Neuron (in vitro differentiated cells): Measurements from ENCODE around the gene ZNF543.
"Not testable (repeated sequence)": the region's sequence is repeated elsewhere in the genome, so short reads cannot be mapped to it uniquely, and the experiment has no call there.

ENCODE experiments used
- H2AFZ ChIP-seq: one replicate; pipeline ENCODE4 v1.6.1; 2013; ENCODE audit warnings: low read depth, mild to moderate bottlenecking, inconsistent platforms, low read length, moderate library complexity
- H3K27me3 ChIP-seq: one replicate; pipeline ENCODE4 v1.6.1; 2013; ENCODE audit warnings: low read length; ENCODE audit not compliant: insufficient read depth
- H3K36me3 ChIP-seq: one replicate; pipeline ENCODE4 v1.6.1; 2013; ENCODE audit warnings: low read length; ENCODE audit not compliant: insufficient read depth
- H3K4me1 ChIP-seq: one replicate; pipeline ENCODE4 v1.6.1; 2013; ENCODE audit warnings: low read length; ENCODE audit not compliant: insufficient read depth
- H3K4me3 ChIP-seq: 2 replicates; pipeline ENCODE4 v1.5.1; 2013; ENCODE audit warnings: mild to moderate bottlenecking, low read length, moderate library complexity
- H3K9me3 ChIP-seq: one replicate; pipeline ENCODE4 v1.6.1; 2013; ENCODE audit warnings: low read length

Gene ZNF543

GRCh38 chr19:57320180-57321084 lies at the start of gene ZNF543:
Gene ZNF543, plus strand, starts transcription at chr19:57320472. Its CDS starts 382 bp downstream, at chr19:57320854.
- Histone ChIP-seq H2AFZ (peak within 1 kb of the TSS; percentile 81), H3K27me3 (no peaks in the 10 kb centered on the region), H3K9me3 (no peaks in the 10 kb centered on the region), H3K36me3 (peaks cover 20% of the 10 kb centered on the region), H3K4me3 (peak within 1 kb of the TSS; percentile 84), H3K4me1 (peaks cover 17% of the 10 kb centered on the region)

- H2AFZ ChIP-seq = no peak overlapping the region
- no peaks in the 10 kb centered on the region for H3K9me3 ChIP-seq
- no peaks in the 10 kb centered on the region for H3K27me3 ChIP-seq
- H3K4me3 ChIP-seq = no peak overlapping the region
- H3K36me3 ChIP-seq = peaks cover 3% of the 10 kb centered on the region
- H3K4me1 ChIP-seq = peaks cover 9% of the 10 kb centered on the region
Measured at GRCh38 chr19:57271280-57271679, 49.0 kb upstream of the ZNF543 start.

DNA sequence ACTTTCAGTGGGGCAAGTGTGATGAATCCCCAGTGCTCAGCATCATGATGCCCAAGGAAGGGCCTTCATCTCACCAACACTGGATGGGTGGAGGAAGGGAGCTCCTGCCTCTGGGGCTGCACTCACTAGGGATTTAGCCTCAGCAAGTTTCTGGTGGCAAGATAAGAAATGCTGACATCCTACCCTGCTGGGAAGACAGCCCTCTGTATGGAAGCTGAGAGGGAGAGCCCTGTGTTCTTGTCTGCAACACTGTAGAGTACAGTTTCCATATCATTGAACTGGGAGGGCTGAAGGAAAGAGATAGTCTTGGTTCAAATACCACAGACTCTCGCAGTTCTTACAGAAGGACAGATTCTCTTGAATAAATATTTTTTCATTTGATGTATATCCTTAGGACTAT lies 47.3 kb upstream of the ZNF543 start:
- no peaks in the 10 kb centered on the region for H3K27me3 ChIP-seq
- no peak overlapping the region for H3K4me3 ChIP-seq
- no peaks in the 10 kb centered on the region for H3K4me1 ChIP-seq
- no peak overlapping the region for H2AFZ ChIP-seq
- no peaks in the 10 kb centered on the region for H3K9me3 ChIP-seq
- H3K36me3 ChIP-seq = peaks cover 3% of the 10 kb centered on the region

DNA sequence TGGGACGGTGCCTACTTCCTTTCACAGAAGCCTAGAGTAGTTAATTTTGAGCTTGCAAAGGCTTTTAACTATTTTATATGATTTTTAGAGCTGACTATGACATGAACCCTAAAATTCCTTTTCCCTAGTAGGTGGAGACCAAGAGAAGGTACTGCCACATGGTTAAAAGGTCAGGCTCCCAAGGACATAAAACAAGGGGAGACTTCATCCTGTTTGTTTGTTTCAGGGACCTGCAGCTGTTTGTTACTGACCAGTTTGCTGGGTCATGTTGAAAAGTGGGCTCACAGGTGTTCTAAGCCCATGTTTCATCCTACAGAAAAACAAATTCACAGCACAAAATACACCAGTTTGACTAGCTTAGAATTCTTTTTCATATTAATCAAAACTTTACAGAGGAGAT lies 43.8 kb upstream of the ZNF543 start:
- Histone ChIP-seq H3K9me3 (no peaks in the 10 kb centered on the region), H3K4me1 (peaks cover 9% of the 10 kb centered on the region), H3K27me3 (no peaks in the 10 kb centered on the region), H3K4me3 (no peak overlapping the region), H2AFZ (no peak overlapping the region), H3K36me3 (peaks cover 3% of the 10 kb centered on the region)

GRCh38 chr19:57278481-57278880 lies 41.8 kb upstream of the ZNF543 start:
- H3K4me3 ChIP-seq = not testable (repeated sequence)
- Histone ChIP-seq H3K36me3 (peaks cover 20% of the 10 kb centered on the region), H3K4me1 (peaks cover 18% of the 10 kb centered on the region)

GRCh38 chr19:57279418-57280164 lies 40.7 kb upstream of the ZNF543 start:
- peak overlapping the region; percentile 63 for H3K4me3 ChIP-seq
- H3K36me3 ChIP-seq = peaks cover 27% of the 10 kb centered on the region
- H2AFZ ChIP-seq = peak overlapping the region; percentile 58
- no peaks in the 10 kb centered on the region for H3K27me3 ChIP-seq
- peaks cover 18% of the 10 kb centered on the region for H3K4me1 ChIP-seq
- no peaks in the 10 kb centered on the region for H3K9me3 ChIP-seq

More at GRCh38 chr19:57278481-57278880, 41.8 kb upstream of the ZNF543 start:
- H3K27me3 ChIP-seq, H2AFZ ChIP-seq, H3K9me3 ChIP-seq: not testable (repeated sequence)

DNA sequence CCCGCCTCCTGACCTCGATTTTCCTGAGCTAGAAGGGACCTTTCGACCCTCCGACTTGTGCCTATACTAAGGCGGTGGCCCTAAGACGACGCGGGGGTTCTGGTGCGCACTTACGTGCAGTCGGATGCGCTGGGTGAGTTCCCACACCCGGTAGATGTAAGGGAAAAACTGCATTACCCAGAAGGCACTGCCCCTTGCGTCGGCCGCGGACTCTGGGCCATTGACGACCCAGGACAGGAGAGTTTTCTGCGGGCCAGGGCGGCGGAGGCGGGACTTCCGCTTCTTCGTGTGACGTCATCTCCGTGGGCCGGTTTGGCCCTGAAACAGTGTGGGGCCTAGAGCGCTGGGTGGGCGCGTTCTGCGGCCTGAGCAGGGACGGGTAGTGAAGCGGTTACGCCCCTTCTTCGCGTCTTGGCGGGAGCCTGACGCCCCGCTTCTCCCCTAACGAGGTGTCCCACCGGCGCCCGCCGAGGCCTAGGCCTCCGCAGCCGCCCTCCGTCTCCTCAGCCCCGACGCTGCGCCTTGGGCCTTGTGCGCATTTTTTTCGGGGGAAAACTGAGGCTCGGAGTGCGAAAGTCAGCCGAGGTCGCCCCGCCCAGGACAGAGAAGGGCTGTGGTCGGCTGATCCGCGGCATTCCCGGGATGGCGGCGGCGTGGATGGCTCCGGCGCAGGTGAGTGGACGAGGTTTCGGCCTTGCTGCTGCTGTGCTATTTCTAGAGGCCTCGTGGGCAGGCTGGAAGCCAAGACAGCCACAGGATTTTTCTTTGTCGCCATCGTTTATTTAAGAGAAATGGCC lies 39.9 kb upstream of the ZNF543 start, which contains the start of gene ZNF460:
Gene ZNF460, plus strand, starts transcription at position 321 of the 797 bp plus-strand sequence. Its CDS starts 322 bp downstream, at position 643.
- H3K36me3 ChIP-seq = peaks cover 31% of the 10 kb centered on the region
- H3K4me3 ChIP-seq = peak within 1 kb of the TSS; percentile 63

GRCh38 chr19:57280962-57281400 lies 39.3 kb upstream of the ZNF543 start:
- H2AFZ ChIP-seq = no peak overlapping the region
- H3K4me3 ChIP-seq = peak overlapping the region; percentile 63
- peaks cover 2% of the 10 kb centered on the region for H3K9me3 ChIP-seq
- no peaks in the 10 kb centered on the region for H3K27me3 ChIP-seq
- peaks cover 18% of the 10 kb centered on the region for H3K4me1 ChIP-seq
- H3K36me3 ChIP-seq = peaks cover 38% of the 10 kb centered on the region

More for the DNA sequence above, 39.9 kb upstream of the ZNF543 start, which contains the start of gene ZNF460:
- Histone ChIP-seq H2AFZ (peak within 1 kb of the TSS; percentile 58), H3K9me3 (no peaks in the 10 kb centered on the region), H3K27me3 (no peaks in the 10 kb centered on the region), H3K4me1 (peaks cover 18% of the 10 kb centered on the region)

DNA sequence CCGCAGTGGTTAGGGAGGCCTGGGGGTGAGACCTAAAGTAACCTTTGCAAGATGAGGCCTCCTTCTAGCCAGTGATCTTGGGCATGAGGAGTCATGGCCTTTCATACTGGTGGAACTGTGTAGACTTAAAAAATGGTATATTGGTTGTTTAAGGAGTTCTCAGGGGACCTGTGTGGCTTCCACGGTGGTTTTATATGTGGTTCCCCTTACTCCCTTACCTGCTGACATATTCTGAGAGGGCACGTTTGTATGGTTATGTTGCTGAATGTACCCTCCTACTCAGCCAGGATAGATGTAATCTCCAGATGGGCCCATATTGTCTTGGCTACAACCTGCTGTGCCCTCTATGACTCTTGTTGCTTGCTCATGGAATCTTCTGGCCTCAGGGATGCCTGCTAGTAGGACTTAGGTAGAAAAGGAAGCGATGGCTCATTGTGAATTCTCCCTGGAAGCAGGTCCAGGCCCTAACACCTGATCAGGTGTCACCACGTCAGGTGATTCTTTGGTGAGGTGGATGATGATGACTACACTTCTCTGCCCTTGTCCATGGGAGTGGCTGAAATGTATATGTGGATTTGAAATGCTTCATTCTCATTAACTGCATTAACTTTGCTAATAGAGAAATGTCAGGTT lies 38.1 kb upstream of the ZNF543 start:
- no peak overlapping the region for H2AFZ ChIP-seq
- peaks cover 49% of the 10 kb centered on the region for H3K36me3 ChIP-seq
- peaks cover 18% of the 10 kb centered on the region for H3K4me1 ChIP-seq
- H3K4me3 ChIP-seq = peak overlapping the region; percentile 63
- H3K9me3 ChIP-seq = peaks cover 6% of the 10 kb centered on the region
- no peaks in the 10 kb centered on the region for H3K27me3 ChIP-seq

- H3K4me3 ChIP-seq = no peak overlapping the region
- H3K27me3 ChIP-seq = no peaks in the 10 kb centered on the region
- no peak overlapping the region for H2AFZ ChIP-seq
- H3K4me1 ChIP-seq = no peaks in the 10 kb centered on the region
- H3K9me3 ChIP-seq = peaks cover 52% of the 10 kb centered on the region
- H3K36me3 ChIP-seq = peaks cover 90% of the 10 kb centered on the region
Measured at GRCh38 chr19:57288373-57288772, 31.9 kb upstream of the ZNF543 start.

GRCh38 chr19:57290970-57291369 lies 29.3 kb upstream of the ZNF543 start:
- Histone ChIP-seq H3K4me1 (no peaks in the 10 kb centered on the region), H3K9me3 (peaks cover 61% of the 10 kb centered on the region), H3K27me3 (no peaks in the 10 kb centered on the region), H3K36me3 (peaks cover 92% of the 10 kb centered on the region), H3K4me3 (no peak overlapping the region), H2AFZ (no peak overlapping the region)

DNA sequence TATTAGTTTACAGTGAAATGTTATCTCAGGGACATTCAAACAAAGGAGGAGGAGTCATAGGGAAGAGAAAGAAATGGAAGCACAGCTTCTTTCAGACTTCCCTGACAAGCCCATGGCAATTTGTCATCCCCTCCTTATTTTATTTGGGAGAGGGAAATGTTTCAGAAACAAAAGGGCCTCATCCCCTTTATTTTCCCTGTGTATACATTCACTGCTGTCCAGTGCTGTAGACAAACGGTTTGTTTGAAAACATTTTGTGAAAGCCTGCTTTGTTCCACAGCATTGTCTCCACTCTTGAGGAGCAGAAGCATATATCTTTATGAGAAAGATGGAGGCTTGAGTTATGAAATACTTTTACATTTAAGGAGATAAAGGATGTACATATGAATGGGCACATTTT lies 27.7 kb upstream of the ZNF543 start:
- Histone ChIP-seq H3K4me1 (no peaks in the 10 kb centered on the region), H3K27me3 (no peaks in the 10 kb centered on the region), H2AFZ (no peak overlapping the region), H3K9me3 (peaks cover 55% of the 10 kb centered on the region), H3K36me3 (peaks cover 86% of the 10 kb centered on the region), H3K4me3 (no peak overlapping the region)
